Gastroesophageal sphincter (tissue), 3 donors: ENCODE measurements around the gene NOD1.
A peak's percentile ranks its signal among the peaks of the same experiment; 100 is the strongest.

Source experiments
- CTCF ChIP-seq, 4 experiments: fragments of 200-600 bp in 2 of 4; fragments of 450-650 bp in 2 of 4; sonication (generic) in 1 of 4; IDR thresholded peaks; one replicate each; pipeline ENCODE4 v1.5.1; 2017 to 2019; ENCODE audit warnings: antibody characterized with exemption in 4 of 4, mild to moderate bottlenecking in 2 of 4, moderate library complexity in 2 of 4
- EP300 ChIP-seq: sonication (generic); formaldehyde crosslinking; IDR thresholded peaks from one replicate; pipeline ENCODE4 v1.6.1; 2017; ENCODE audit warnings: antibody characterized with exemption, mild to moderate bottlenecking
- POLR2AphosphoS5 ChIP-seq: sonication (generic); formaldehyde crosslinking; IDR thresholded peaks from one replicate; pipeline ENCODE4 v1.6.1; 2017; ENCODE audit warnings: antibody characterized with exemption

- TF ChIP-seq CTCF (IDR thresholded peaks at IDR 0.05) (peak in 1 of 4 experiments; percentile 30), POLR2AphosphoS5 (no peak), EP300 (no peak)
These were observed 26.7 kb upstream of the NOD1 start for GRCh38 chr7:30505174-30505697.
